ENCODE measurements around the gene UBE2U. TPM values are rescaled to one million over a fixed set of nuclear protein-coding genes. Genes with fewer than 3 reads are reported as not detected.

UBE2U gene
- total and polyA plus RNA-seq, 9 donors, result not detected

DNA sequence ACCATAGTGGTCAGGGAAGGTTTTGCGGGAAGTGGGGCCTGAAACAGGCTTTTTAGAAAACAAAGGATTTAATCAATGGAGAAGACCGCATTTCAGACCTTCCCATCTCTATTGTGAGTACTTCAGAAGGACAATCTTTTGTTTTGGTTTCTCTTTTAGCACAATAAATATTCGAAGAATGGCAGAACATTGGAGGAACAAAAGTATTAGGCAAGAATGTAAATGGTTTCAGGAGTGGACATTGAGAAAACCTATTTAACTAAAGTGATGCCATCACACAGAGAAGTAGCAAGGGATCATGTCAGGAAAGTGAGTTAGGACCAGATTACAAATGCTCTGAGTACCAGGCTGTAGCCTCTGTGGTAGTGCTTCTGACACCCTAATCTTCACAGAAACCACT lies 26.8 kb upstream of the UBE2U start:
- DNase-seq, result no peak
- no peaks in the 10 kb centered on the region for H3K36me3 ChIP-seq
- TF ChIP-seq, protein P1, sequence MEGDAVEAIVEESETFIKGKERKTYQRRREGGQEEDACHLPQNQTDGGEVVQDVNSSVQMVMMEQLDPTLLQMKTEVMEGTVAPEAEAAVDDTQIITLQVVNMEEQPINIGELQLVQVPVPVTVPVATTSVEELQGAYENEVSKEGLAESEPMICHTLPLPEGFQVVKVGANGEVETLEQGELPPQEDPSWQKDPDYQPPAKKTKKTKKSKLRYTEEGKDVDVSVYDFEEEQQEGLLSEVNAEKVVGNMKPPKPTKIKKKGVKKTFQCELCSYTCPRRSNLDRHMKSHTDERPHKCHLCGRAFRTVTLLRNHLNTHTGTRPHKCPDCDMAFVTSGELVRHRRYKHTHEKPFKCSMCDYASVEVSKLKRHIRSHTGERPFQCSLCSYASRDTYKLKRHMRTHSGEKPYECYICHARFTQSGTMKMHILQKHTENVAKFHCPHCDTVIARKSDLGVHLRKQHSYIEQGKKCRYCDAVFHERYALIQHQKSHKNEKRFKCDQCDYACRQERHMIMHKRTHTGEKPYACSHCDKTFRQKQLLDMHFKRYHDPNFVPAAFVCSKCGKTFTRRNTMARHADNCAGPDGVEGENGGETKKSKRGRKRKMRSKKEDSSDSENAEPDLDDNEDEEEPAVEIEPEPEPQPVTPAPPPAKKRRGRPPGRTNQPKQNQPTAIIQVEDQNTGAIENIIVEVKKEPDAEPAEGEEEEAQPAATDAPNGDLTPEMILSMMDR (IDR thresholded peaks at IDR 0.05), result no peak
- TF ChIP-seq EP300 (IDR thresholded peaks at IDR 0.05) (no peak), POLR2A (IDR thresholded peaks at IDR 0.05) (no peak)
- H3K4me3 ChIP-seq, result no peak overlapping the region
- H3K4me1 ChIP-seq (ENCODE audit: insufficient read depth), result peaks cover 5% of the 10 kb centered on the region
- H3K27ac ChIP-seq, result no peak overlapping the region
- H3K9me3 ChIP-seq, result no peaks in the 10 kb centered on the region
- 50 to 69% (median 55%) methylated on average over 3 of the region's 3 CpGs for WGBS, 3 donors
- no peaks in the 10 kb centered on the region for H3K27me3 ChIP-seq
- intact Hi-C loops (cut with DNase I), result no loop called here

DNA sequence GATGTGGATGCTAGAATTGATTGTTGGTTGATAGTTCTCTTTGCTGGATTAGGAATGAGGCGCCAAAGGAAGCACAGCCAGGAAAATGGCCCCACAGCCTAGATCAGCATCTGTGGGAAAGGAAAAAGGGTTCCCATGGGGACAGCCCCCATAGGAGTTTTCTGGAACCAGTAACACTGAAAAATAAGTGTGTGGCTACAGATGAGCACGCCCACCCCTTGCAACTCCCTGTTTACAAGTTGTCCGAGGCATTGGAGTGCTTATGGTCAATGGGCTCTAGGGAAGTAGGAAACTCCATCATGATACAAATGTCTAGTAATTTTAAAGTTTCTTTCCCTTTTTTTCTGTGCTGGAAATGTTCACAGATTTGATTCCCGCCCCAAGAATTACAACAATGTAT lies 23.8 kb upstream of the UBE2U start:
- Histone ChIP-seq H3K4me3 (no peak overlapping the region), H3K27me3 (no peaks in the 10 kb centered on the region), H3K4me1 (ENCODE audit: insufficient read depth) (peaks cover 7% of the 10 kb centered on the region), H3K36me3 (no peaks in the 10 kb centered on the region), H3K27ac (no peak overlapping the region), H3K9me3 (no peaks in the 10 kb centered on the region)
- 64 to 71% (median 65%) methylated on average over 4 of the region's 4 CpGs for WGBS, 3 donors
- TF ChIP-seq, protein P1 (IDR thresholded peaks at IDR 0.05), result no peak
- TF ChIP-seq POLR2A (IDR thresholded peaks at IDR 0.05), result no peak
- intact Hi-C loops (cut with DNase I), result no loop called here
- no peak for DNase-seq

DNA sequence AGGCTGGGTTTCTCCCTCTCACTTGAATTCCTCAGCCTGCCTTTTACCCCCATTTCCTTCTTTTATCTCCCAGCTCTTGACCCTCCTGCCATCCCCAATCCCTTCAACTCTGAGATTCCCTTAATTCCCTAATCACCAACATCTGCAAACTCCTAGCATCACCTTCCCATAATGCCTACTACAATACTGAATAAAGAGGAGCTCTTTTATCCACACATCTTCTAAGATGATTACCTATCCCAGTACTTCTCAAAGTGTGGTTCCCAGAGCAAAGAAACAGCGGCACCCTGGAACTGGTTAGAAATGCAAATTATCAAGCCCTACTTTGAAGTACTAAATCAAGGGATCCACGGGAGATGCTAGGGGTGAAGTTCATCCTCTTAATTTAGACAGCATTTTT lies 21.2 kb upstream of the UBE2U start:
- no peaks in the 10 kb centered on the region for H3K27me3 ChIP-seq
- H3K4me1 ChIP-seq (ENCODE audit: insufficient read depth), result peaks cover 7% of the 10 kb centered on the region
- no peaks in the 10 kb centered on the region for H3K9me3 ChIP-seq
- WGBS, 3 donors, result 84 to 89% (median 88%) methylated on average over 2 of the region's 2 CpGs
- H3K36me3 ChIP-seq, result no peaks in the 10 kb centered on the region
- intact Hi-C loops (cut with DNase I), result no loop called here
- no peak for TF ChIP-seq POLR2A (IDR thresholded peaks at IDR 0.05)
- H3K27ac ChIP-seq, result no peak overlapping the region
- no peak overlapping the region for H3K4me3 ChIP-seq
- no peak for DNase-seq

DNA sequence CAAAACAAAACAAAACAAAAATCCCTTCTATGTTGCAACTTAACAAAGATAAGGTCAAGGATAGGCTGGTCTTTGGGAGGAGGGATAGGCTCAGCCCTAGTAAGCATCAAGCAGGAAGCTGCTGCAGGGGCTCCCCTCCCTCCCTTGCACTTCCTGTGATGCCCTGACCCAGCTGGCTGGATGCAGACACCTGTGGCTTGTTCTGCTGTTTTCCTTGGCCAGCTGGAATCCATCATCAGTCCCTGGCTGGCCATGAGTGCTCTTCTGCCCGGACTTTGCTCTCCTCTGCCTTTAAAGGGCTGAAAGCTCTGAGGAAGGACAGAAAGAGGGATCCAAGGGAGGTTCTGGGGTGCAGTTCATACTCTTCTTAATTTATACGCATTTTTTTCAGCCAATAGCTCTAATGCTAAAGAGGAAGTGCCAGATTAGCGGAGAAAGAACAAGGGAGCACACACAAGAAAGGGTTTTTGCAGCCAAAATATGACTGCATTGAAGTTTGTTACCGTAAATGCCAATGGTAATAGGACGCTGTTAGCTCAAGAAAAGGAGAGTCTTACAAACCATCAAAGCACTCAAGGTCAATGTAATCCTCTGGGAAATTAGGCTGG lies 19.9 kb upstream of the UBE2U start:
- peak; percentile 56 to 77 (median 66) for DNase-seq
- TF ChIP-seq EP300 (IDR thresholded peaks at IDR 0.05) (no peak), POLR2A (IDR thresholded peaks at IDR 0.05) (no peak)
- TF ChIP-seq, protein P1 (IDR thresholded peaks at IDR 0.05), result no peak
- Histone ChIP-seq H3K27me3 (no peaks in the 10 kb centered on the region), H3K4me1 (ENCODE audit: insufficient read depth) (peaks cover 7% of the 10 kb centered on the region), H3K36me3 (no peaks in the 10 kb centered on the region), H3K9me3 (no peaks in the 10 kb centered on the region), H3K27ac (no peak overlapping the region), H3K4me3 (no peak overlapping the region)
- whole genome bisulfite sequencing, 3 donors, result 8 to 11% (median 10%) methylated on average over 5 of the region's 5 CpGs
- intact Hi-C loops (cut with DNase I), result no loop called here

DNA sequence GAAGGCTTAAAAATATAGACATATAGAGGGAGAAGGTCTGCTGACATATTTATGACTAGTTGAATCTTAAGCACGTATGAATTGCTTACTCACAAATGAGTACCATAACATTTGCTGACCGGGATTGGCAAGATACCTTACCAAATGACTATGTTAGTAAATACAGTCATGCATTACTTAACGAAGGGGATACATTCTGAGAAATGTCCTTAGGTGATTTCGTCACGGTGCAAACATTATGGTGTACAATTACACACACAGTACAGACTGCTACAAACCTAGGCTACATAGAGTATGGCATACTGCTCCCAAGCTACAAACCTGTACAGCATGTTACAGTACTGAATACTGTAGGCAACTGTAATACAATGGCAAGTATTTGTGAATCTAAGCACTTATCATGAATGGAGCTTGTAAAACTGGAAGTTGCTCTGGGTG lies 19.4 kb upstream of the UBE2U start:
- Histone ChIP-seq H3K27ac (no peak overlapping the region), H3K4me3 (no peak overlapping the region), H3K36me3 (no peaks in the 10 kb centered on the region), H3K4me1 (ENCODE audit: insufficient read depth) (peaks cover 7% of the 10 kb centered on the region), H3K9me3 (no peaks in the 10 kb centered on the region), H3K27me3 (no peaks in the 10 kb centered on the region)
- intact Hi-C loops (cut with DNase I), result no loop called here
- TF ChIP-seq, protein P1 (IDR thresholded peaks at IDR 0.05), result no peak
- TF ChIP-seq POLR2A (IDR thresholded peaks at IDR 0.05) (no peak), EP300 (IDR thresholded peaks at IDR 0.05) (no peak)
- WGBS, 3 donors, result 22 to 26% (median 24%) methylated on average over 5 of the region's 5 CpGs
- no peak for DNase-seq

All from ovary (tissue), 9 donors.